Medulla oblongata (tissue), 1 donor: Measurements from ENCODE around the gene ZNF560.
"Not testable (repeated sequence)": the region's sequence is repeated elsewhere in the genome, so short reads cannot be mapped to it uniquely, and the experiment has no call there.

Experiments
- DNase-seq: peaks from one replicate; pipeline ENCODE4 v3.0.0-alpha.2; 2015; ENCODE audit errors: extremely low spot score

Gene ZNF560

GRCh38 chr19:9498183-9498902, at the start of gene ZNF560:
Gene ZNF560 (minus strand): TSS chr19:9498616. CDS start chr19:9475313, 23,303 bp downstream.
- DNase-seq, result no peak

- no peak for DNase-seq
Measured at GRCh38 chr19:9547870-9548269, 49.5 kb upstream of the ZNF560 start.

- not testable (repeated sequence) for DNase-seq
Measured at GRCh38 chr19:9541281-9541680, 42.9 kb upstream of the ZNF560 start.

GRCh38 chr19:9539921-9540320, 41.5 kb upstream of the ZNF560 start:
- not testable (repeated sequence) for DNase-seq

- DNase-seq, result not testable (repeated sequence)
Measured at GRCh38 chr19:9539201-9539600, 40.8 kb upstream of the ZNF560 start.

- DNase-seq, result peak; percentile 86
Measured at GRCh38 chr19:9538183-9539058, 40.0 kb upstream of the ZNF560 start, which contains the start of gene ZNF426. Gene ZNF426 (minus strand): TSS chr19:9538645. CDS start chr19:9536232, 2,413 bp downstream.

GRCh38 chr19:9535934-9536333, 37.5 kb upstream of the ZNF560 start:
- no peak for DNase-seq

GRCh38 chr19:9531933-9532332, 33.5 kb upstream of the ZNF560 start:
- no peak for DNase-seq

GRCh38 chr19:9528757-9529336, 30.4 kb upstream of the ZNF560 start:
- no peak for DNase-seq

- no peak for DNase-seq
Measured at GRCh38 chr19:9523885-9524474, 25.6 kb upstream of the ZNF560 start.

GRCh38 chr19:9507285-9507684, 8.9 kb upstream of the ZNF560 start:
- DNase-seq, result no peak

GRCh38 chr19:9500796-9501195, 2.4 kb upstream of the ZNF560 start:
- no peak for DNase-seq

- DNase-seq, result no peak
Measured at GRCh38 chr19:9494096-9494495, 4.3 kb downstream of the ZNF560 start.

GRCh38 chr19:9487016-9487415, 11.4 kb downstream of the ZNF560 start:
- no peak for DNase-seq

- DNase-seq, result no peak
Measured at GRCh38 chr19:9485140-9485539, 13.3 kb downstream of the ZNF560 start.

GRCh38 chr19:9474975-9475374, 23.4 kb downstream of the ZNF560 start:
- DNase-seq, result no peak

GRCh38 chr19:9467161-9467560, 31.3 kb downstream of the ZNF560 start:
- DNase-seq, result no peak

GRCh38 chr19:9461938-9462337, 36.5 kb downstream of the ZNF560 start:
- DNase-seq, result no peak

GRCh38 chr19:9456018-9456689, 42.3 kb downstream of the ZNF560 start:
- no peak for DNase-seq

GRCh38 chr19:9453953-9454352, 44.5 kb downstream of the ZNF560 start:
- DNase-seq, result no peak

- no peak for DNase-seq
Measured at GRCh38 chr19:9445037-9445436, 53.4 kb downstream of the ZNF560 start.
